ENCODE measurements around the gene TNFRSF6B. TPM values are rescaled to one million over a fixed set of nuclear protein-coding genes. Genes with fewer than 3 reads are reported as not detected.

Gene TNFRSF6B
- total and polyA plus RNA-seq, 9 donors: 0.55 to 2.4 (median 1.4) TPM

GRCh38 chr20:63737945-63738686 is 41.7 kb downstream of the TNFRSF6B start:
- Histone ChIP-seq H3K27me3 (ENCODE audit: control insufficient read depth, insufficient read depth, low read length) (peaks cover 2% of the 10 kb centered on the region), H3K9me3 (replicated peaks; ENCODE audit: control insufficient read depth, low read depth, low read length) (no peaks in the 10 kb centered on the region), H3K27ac (ENCODE audit: low read length) (peak overlapping the region; percentile 91), H3K4me3 (ENCODE audit: low read length) (peak overlapping the region; percentile 10), H3K36me3 (ENCODE audit: control insufficient read depth, insufficient read depth, low read length) (peaks cover 54% of the 10 kb centered on the region), H3K4me1 (ENCODE audit: control insufficient read depth, insufficient read depth, low read length) (peaks cover 55% of the 10 kb centered on the region)
- DNase-seq: no peak
- 20% methylated on average over 42 of the region's 43 CpGs for WGBS (ENCODE audit: insufficient coverage)

- H3K27ac ChIP-seq (ENCODE audit: low read length): peak overlapping the region; percentile 91
- peak; percentile 84 for DNase-seq
- peaks cover 55% of the 10 kb centered on the region for H3K4me1 ChIP-seq (ENCODE audit: control insufficient read depth, insufficient read depth, low read length)
- peak overlapping the region; percentile 44 for H3K4me3 ChIP-seq (ENCODE audit: low read length)
- 6% methylated on average over 26 of the region's 26 CpGs for whole genome bisulfite sequencing (ENCODE audit: insufficient coverage)
- H3K36me3 ChIP-seq (ENCODE audit: control insufficient read depth, insufficient read depth, low read length): peaks cover 54% of the 10 kb centered on the region
- H3K27me3 ChIP-seq (ENCODE audit: control insufficient read depth, insufficient read depth, low read length): peaks cover 2% of the 10 kb centered on the region
- H3K9me3 ChIP-seq (replicated peaks; ENCODE audit: control insufficient read depth, low read depth, low read length): no peaks in the 10 kb centered on the region
Observed at GRCh38 chr20:63738687-63739129, 42.3 kb downstream of the TNFRSF6B start.

GRCh38 chr20:63739130-63740069 is 42.9 kb downstream of the TNFRSF6B start, which contains the start of gene SLC2A4RG:
TSS of gene SLC2A4RG (plus strand) at chr20:63739776. CDS start at chr20:63739913, 137 bp downstream.
- DNase-seq: peak; percentile 95
- under 1% methylated on average over 116 of the region's 136 CpGs for WGBS (ENCODE audit: insufficient coverage)
- Histone ChIP-seq H3K4me1 (ENCODE audit: control insufficient read depth, insufficient read depth, low read length) (peaks cover 55% of the 10 kb centered on the region), H3K9me3 (replicated peaks; ENCODE audit: control insufficient read depth, low read depth, low read length) (no peaks in the 10 kb centered on the region), H3K36me3 (ENCODE audit: control insufficient read depth, insufficient read depth, low read length) (peaks cover 50% of the 10 kb centered on the region), H3K4me3 (ENCODE audit: low read length) (peak within 1 kb of the TSS; percentile 78), H3K27ac (ENCODE audit: low read length) (peak within 1 kb of the TSS; percentile 95), H3K27me3 (ENCODE audit: control insufficient read depth, insufficient read depth, low read length) (peaks cover 2% of the 10 kb centered on the region)

DNA sequence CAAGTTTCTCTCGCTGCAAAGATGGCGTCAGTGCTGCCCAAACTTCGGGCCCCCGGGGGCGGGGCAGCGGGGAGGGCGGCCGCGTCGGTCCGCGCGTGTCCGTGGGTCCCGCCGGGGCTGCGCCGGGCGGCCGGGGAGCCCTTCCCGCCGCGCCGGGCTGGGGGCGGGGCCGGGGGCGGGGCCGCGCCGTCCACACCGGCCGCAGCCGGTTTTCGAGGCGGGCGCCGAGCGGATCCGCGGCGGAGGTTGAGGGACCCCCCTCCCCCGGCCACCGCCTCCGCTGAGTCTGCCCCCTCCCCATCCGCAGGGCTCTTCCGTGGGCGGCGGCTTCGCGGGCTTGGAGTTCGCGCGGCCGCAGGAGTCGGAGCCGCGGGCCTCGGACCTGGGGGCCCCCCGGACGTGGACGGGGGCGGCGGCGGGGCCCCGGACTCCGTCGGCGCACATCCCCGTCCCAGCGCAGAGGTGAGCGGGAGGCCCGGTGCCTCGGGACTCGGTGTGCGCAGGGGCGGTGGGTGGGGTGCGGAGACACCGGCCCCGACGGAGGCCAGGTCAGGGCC is 43.7 kb downstream of the TNFRSF6B start:
- H3K4me1 ChIP-seq (ENCODE audit: control insufficient read depth, insufficient read depth, low read length): peaks cover 55% of the 10 kb centered on the region
- H3K27me3 ChIP-seq (ENCODE audit: control insufficient read depth, insufficient read depth, low read length): peaks cover 2% of the 10 kb centered on the region
- peak overlapping the region; percentile 78 for H3K4me3 ChIP-seq (ENCODE audit: low read length)
- H3K9me3 ChIP-seq (replicated peaks; ENCODE audit: control insufficient read depth, low read depth, low read length): no peaks in the 10 kb centered on the region
- under 1% methylated on average over 68 of the region's 80 CpGs for WGBS (ENCODE audit: insufficient coverage)
- peak; percentile 81 for DNase-seq
- H3K27ac ChIP-seq (ENCODE audit: low read length): peak overlapping the region; percentile 95
- H3K36me3 ChIP-seq (ENCODE audit: control insufficient read depth, insufficient read depth, low read length): peaks cover 46% of the 10 kb centered on the region

- Histone ChIP-seq H3K27me3 (ENCODE audit: control insufficient read depth, insufficient read depth, low read length) (peaks cover 2% of the 10 kb centered on the region), H3K36me3 (ENCODE audit: control insufficient read depth, insufficient read depth, low read length) (peaks cover 43% of the 10 kb centered on the region), H3K27ac (ENCODE audit: low read length) (peak overlapping the region; percentile 95), H3K4me3 (ENCODE audit: low read length) (peak overlapping the region; percentile 78), H3K9me3 (replicated peaks; ENCODE audit: control insufficient read depth, low read depth, low read length) (no peaks in the 10 kb centered on the region), H3K4me1 (ENCODE audit: control insufficient read depth, insufficient read depth, low read length) (peaks cover 48% of the 10 kb centered on the region)
- 0% methylated on average over 20 of the region's 29 CpGs for WGBS (ENCODE audit: insufficient coverage)
- DNase-seq: peak; percentile 96
Observed at GRCh38 chr20:63740627-63741353, 44.3 kb downstream of the TNFRSF6B start.

DNA sequence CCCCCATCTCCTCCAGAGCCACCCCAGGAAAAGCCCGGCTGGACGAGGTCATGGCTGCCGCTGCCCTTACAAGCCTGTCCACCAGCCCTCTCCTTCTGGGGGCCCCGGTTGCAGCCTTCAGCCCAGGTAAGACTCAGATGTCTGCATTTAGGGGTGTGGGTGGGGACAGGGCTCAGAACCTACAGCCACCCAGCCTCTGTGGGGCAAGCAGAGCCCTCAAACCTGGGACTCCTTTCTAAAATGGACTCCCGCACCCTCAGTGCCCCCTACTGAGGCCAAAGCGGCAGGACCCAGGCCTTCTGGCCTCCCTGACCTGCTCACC is 44.9 kb downstream of the TNFRSF6B start:
- Histone ChIP-seq H3K9me3 (replicated peaks; ENCODE audit: control insufficient read depth, low read depth, low read length) (no peaks in the 10 kb centered on the region), H3K36me3 (ENCODE audit: control insufficient read depth, insufficient read depth, low read length) (peaks cover 45% of the 10 kb centered on the region), H3K27ac (ENCODE audit: low read length) (peak overlapping the region; percentile 95), H3K27me3 (ENCODE audit: control insufficient read depth, insufficient read depth, low read length) (peaks cover 2% of the 10 kb centered on the region), H3K4me3 (ENCODE audit: low read length) (peak overlapping the region; percentile 78), H3K4me1 (ENCODE audit: control insufficient read depth, insufficient read depth, low read length) (peaks cover 43% of the 10 kb centered on the region)
- no peak for DNase-seq
- WGBS (ENCODE audit: insufficient coverage): 28% methylated on average over 2 of the region's 6 CpGs

- peak overlapping the region; percentile 78 for H3K4me3 ChIP-seq (ENCODE audit: low read length)
- peaks cover 38% of the 10 kb centered on the region for H3K4me1 ChIP-seq (ENCODE audit: control insufficient read depth, insufficient read depth, low read length)
- H3K27me3 ChIP-seq (ENCODE audit: control insufficient read depth, insufficient read depth, low read length): peaks cover 2% of the 10 kb centered on the region
- H3K9me3 ChIP-seq (replicated peaks; ENCODE audit: control insufficient read depth, low read depth, low read length): no peaks in the 10 kb centered on the region
- DNase-seq: no peak
- H3K27ac ChIP-seq (ENCODE audit: low read length): peak overlapping the region; percentile 95
- 66% methylated on average over 21 of the region's 30 CpGs for WGBS (ENCODE audit: insufficient coverage)
- H3K36me3 ChIP-seq (ENCODE audit: control insufficient read depth, insufficient read depth, low read length): peaks cover 45% of the 10 kb centered on the region
Observed at GRCh38 chr20:63741676-63742380, 45.4 kb downstream of the TNFRSF6B start.

DNA sequence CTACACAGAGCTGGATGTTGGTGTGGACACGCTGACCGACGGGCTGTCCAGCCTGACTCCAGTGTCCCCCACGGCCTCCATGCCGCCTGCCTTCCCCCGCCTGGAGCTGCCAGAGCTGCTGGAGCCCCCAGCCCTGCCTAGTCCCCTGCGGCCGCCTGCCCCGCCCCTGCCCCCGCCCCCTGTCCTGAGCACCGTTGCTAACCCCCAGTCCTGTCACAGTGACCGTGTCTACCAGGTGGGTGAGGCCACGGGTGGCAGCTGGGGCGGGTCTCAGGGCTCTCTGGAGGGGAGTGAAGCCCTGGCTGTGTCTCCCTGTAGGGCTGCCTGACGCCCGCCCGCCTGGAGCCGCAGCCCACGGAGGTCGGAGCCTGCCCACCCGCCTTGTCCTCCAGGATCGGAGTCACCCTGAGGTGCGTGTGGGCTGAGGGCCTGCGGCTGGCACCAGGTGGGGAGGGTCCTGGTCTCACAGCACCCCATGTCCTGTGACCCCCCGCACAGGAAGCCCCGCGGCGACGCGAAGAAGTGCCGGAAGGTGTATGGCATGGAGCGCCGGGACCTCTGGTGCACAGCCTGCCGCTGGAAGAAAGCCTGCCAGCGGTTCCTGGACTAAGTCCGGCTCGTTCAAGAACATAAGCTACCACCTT is 46.1 kb downstream of the TNFRSF6B start:
- no peak for DNase-seq
- 84% methylated on average over 33 of the region's 37 CpGs for WGBS (ENCODE audit: insufficient coverage)
- Histone ChIP-seq H3K4me3 (ENCODE audit: low read length) (no peak overlapping the region), H3K27ac (ENCODE audit: low read length) (no peak overlapping the region), H3K36me3 (ENCODE audit: control insufficient read depth, insufficient read depth, low read length) (peaks cover 42% of the 10 kb centered on the region), H3K27me3 (ENCODE audit: control insufficient read depth, insufficient read depth, low read length) (peaks cover 2% of the 10 kb centered on the region), H3K4me1 (ENCODE audit: control insufficient read depth, insufficient read depth, low read length) (peaks cover 31% of the 10 kb centered on the region), H3K9me3 (replicated peaks; ENCODE audit: control insufficient read depth, low read depth, low read length) (no peaks in the 10 kb centered on the region)

Measured in muscle of leg (tissue), 11 donors.